ENCODE results near the gene NFIC.

The NFIC gene

GRCh38 chr19:3513229-3514140 is 147.1 kb downstream of the NFIC start:
- no peak for DNase-seq

- no peak for DNase-seq
These were observed 148.5 kb downstream of the NFIC start for GRCh38 chr19:3514930-3515329.

- DNase-seq = no peak
These were observed 149.6 kb downstream of the NFIC start for GRCh38 chr19:3515891-3516422.

GRCh38 chr19:3516675-3517207 is 150.4 kb downstream of the NFIC start:
- no peak for DNase-seq

- no peak for DNase-seq
These were observed 151.3 kb downstream of the NFIC start for GRCh38 chr19:3517638-3518037.

GRCh38 chr19:3518255-3518654 is 151.9 kb downstream of the NFIC start:
- DNase-seq = no peak

- no peak for DNase-seq
These were observed 152.3 kb downstream of the NFIC start for GRCh38 chr19:3518659-3519058.
